K562 (cell line): ENCODE results near the gene MRFAP1. TPM values are rescaled to one million over a fixed set of nuclear protein-coding genes. Genes with fewer than 3 reads are reported as not detected.

Experiments
- KLF1 ChIP-seq: fragments of 450-650 bp; IDR thresholded peaks from 2 replicates; pipeline ENCODE4 v1.6.1; 2016; ENCODE audit warnings: missing genetic modification characterization, missing compliant biosample characterization
- MCM5 ChIP-seq: fragments of 450-650 bp; IDR thresholded peaks from 2 replicates; pipeline ENCODE4 v1.6.1; 2016; ENCODE audit warnings: low read depth
- MTA2 ChIP-seq: fragments of 450-650 bp; IDR thresholded peaks from 2 replicates; pipeline ENCODE4 v1.6.1; 2016; ENCODE audit warnings: low read depth
- NCOA2 ChIP-seq, 2 experiments: fragments of 450-650 bp; IDR thresholded peaks; 2 replicates each; pipeline ENCODE4 v1.6.1; 2018; ENCODE audit warnings: mild to moderate bottlenecking in 2 of 2, moderate library complexity in 1 of 2; ENCODE audit not compliant: partially characterized antibody in 2 of 2
- NFE2L1 ChIP-seq: fragments of 450-650 bp; IDR thresholded peaks from 2 replicates; pipeline ENCODE4 v1.6.1; 2016; ENCODE audit warnings: missing genetic modification characterization, low read depth, mild to moderate bottlenecking, missing compliant biosample characterization, moderate library complexity, borderline replicate concordance
- NFXL1 ChIP-seq: fragments of 450-650 bp; formaldehyde crosslinking; IDR thresholded peaks from 2 replicates; pipeline ENCODE4 v1.4.0; 2021; ENCODE audit warnings: mild to moderate bottlenecking
- POU5F1 ChIP-seq: fragments of 150-350 bp; IDR thresholded peaks from 2 replicates; pipeline ENCODE4 v1.6.1; 2014; ENCODE audit warnings: borderline replicate concordance, low read length, low read depth, mild to moderate bottlenecking; ENCODE audit not compliant: partially characterized antibody
- PURB ChIP-seq: sonication (generic); formaldehyde crosslinking; IDR thresholded peaks from 2 replicates; pipeline ENCODE4 v1.9.0; 2021; ENCODE audit warnings: low read depth, mild to moderate bottlenecking, missing genetic modification reagents
- RBM34 ChIP-seq: fragments of 200-400 bp; formaldehyde crosslinking; IDR thresholded peaks from 2 replicates; pipeline ENCODE4 v1.6.1; 2018; ENCODE audit warnings: low read length, borderline replicate concordance; ENCODE audit not compliant: insufficient read depth
- SLC30A9 ChIP-seq: fragments of 250-450 bp; sonication (Bioruptor Pico); IDR thresholded peaks from 2 replicates; pipeline ENCODE4 v1.8.0; 2022; ENCODE audit warnings: mild to moderate bottlenecking, moderate library complexity
- ZC3H4 ChIP-seq: sonication (generic); formaldehyde crosslinking; IDR thresholded peaks from 2 replicates; pipeline ENCODE4 v1.9.0; 2021; ENCODE audit warnings: missing genetic modification reagents, borderline replicate concordance
- ZNF583 ChIP-seq: fragments of 250-450 bp; sonication (Bioruptor Pico); IDR thresholded peaks from 2 replicates; pipeline ENCODE4 v1.4.0; 2020
- ZNF699 ChIP-seq: fragments of 250-450 bp; sonication (Bioruptor Pico); IDR thresholded peaks from 2 replicates; pipeline ENCODE4 v1.8.0; 2021; ENCODE audit warnings: mild to moderate bottlenecking, moderate library complexity; ENCODE audit not compliant: insufficient replicate concordance
- polyA plus RNA-seq, 8 experiments: library from polyadenylated mRNA; depleted of rRNA in 4 of 8; stranded (reverse) in 5 of 8; unstranded in 3 of 8; fragments of >200 nt; fragmentation: Nextera tagmentation in 2 of 8; fragmentation: Illumina TruSeq in 1 of 8; extraction: Ambion mirVana in 2 of 8; extraction: Trizol in 1 of 8; gene quantifications; 2 replicates each; pipeline versions ENCODE4 v1.2.1 to v1.2.3, GENCODE V29; 2011 to 2014; ENCODE audit warnings: inconsistent platforms in 1 of 8, missing spikeins in 1 of 8
- total RNA-seq, 7 experiments: library from RNA; depleted of rRNA in 6 of 7; stranded (reverse); fragments of >200 nt in 6 of 7; fragmentation: Illumina TruSeq in 2 of 7; extraction: Trizol in 2 of 7; gene quantifications; 2 replicates each; pipeline versions ENCODE4 v1.2.1 to v1.2.3, GENCODE V29; 2011 to 2021; ENCODE audit warnings: low replicate concordance in 1 of 7
- TF ChIP-seq, protein P1 (sequence below), 2 experiments: fragments of 450-650 bp; IDR thresholded peaks; 2 replicates each; pipeline ENCODE4 v1.6.1; 2018; ENCODE audit warnings: mild to moderate bottlenecking in 2 of 2, low read depth in 1 of 2; ENCODE audit not compliant: partially characterized antibody in 2 of 2
- TF ChIP-seq, protein P2 (sequence below): sonication (generic); formaldehyde crosslinking; IDR thresholded peaks from 2 replicates; pipeline ENCODE4 v1.8.0; 2022; ENCODE audit warnings: missing genetic modification reagents, mild to moderate bottlenecking, borderline replicate concordance
- TF ChIP-seq, protein P3 (sequence below), 3 experiments: IDR thresholded peaks in 2 of 3; conservative IDR thresholded peaks in 1 of 3; 2 replicates each; pipeline ENCODE4 v1.5.1; 2011 to 2012; ENCODE audit warnings: low read length in 3 of 3, mild to moderate bottlenecking in 3 of 3, control low read depth in 2 of 3, improper control_type of control experiment in 1 of 3, inconsistent platforms in 1 of 3, low read depth in 1 of 3, mixed read lengths in 1 of 3, moderate library complexity in 1 of 3; ENCODE audit not compliant: insufficient read depth in 2 of 3
- TF ChIP-seq, protein P4 (sequence below): fragments of 450-650 bp; IDR thresholded peaks from 2 replicates; pipeline ENCODE4 v1.6.1; 2016; ENCODE audit warnings: borderline replicate concordance

The MRFAP1 gene
- total and polyA plus RNA-seq, 9 of the 15 experiments (the other 6 are each of a cell fraction or from before 2014, with no cell fraction given): 46.0 to 270 (median 151) TPM

DNA sequence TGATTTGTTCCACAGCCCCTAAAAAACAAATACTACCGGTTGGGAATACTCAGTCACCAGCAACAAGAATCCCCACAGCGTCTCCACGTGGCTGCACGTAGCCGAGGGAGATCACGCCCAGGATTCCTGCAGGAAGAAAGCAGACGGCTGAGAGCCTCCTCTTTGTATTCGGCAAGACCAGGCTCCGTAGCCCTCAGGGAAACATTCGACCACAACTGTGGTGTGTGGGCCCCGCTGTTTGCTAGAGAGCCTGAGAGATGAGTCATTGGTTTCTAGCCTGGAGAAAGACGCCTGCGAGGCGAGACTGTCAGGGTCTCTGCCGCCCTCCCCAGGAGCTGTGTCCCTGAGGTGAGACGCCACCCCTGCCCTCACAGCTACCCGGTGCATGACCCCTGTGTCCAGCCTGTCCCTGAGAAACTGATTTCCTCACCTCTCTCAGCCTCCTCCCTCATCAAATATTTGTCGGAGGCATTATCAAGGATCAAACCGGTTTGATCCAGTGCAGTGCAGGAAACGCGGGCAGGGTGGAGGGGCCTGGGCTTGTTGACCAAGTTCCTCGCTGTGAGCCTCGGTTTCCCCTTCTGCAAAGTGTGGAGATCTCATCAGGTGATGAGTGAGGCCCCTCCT is 48.5 kb downstream of the MRFAP1 start (continued):
- TF ChIP-seq, protein P1, sequence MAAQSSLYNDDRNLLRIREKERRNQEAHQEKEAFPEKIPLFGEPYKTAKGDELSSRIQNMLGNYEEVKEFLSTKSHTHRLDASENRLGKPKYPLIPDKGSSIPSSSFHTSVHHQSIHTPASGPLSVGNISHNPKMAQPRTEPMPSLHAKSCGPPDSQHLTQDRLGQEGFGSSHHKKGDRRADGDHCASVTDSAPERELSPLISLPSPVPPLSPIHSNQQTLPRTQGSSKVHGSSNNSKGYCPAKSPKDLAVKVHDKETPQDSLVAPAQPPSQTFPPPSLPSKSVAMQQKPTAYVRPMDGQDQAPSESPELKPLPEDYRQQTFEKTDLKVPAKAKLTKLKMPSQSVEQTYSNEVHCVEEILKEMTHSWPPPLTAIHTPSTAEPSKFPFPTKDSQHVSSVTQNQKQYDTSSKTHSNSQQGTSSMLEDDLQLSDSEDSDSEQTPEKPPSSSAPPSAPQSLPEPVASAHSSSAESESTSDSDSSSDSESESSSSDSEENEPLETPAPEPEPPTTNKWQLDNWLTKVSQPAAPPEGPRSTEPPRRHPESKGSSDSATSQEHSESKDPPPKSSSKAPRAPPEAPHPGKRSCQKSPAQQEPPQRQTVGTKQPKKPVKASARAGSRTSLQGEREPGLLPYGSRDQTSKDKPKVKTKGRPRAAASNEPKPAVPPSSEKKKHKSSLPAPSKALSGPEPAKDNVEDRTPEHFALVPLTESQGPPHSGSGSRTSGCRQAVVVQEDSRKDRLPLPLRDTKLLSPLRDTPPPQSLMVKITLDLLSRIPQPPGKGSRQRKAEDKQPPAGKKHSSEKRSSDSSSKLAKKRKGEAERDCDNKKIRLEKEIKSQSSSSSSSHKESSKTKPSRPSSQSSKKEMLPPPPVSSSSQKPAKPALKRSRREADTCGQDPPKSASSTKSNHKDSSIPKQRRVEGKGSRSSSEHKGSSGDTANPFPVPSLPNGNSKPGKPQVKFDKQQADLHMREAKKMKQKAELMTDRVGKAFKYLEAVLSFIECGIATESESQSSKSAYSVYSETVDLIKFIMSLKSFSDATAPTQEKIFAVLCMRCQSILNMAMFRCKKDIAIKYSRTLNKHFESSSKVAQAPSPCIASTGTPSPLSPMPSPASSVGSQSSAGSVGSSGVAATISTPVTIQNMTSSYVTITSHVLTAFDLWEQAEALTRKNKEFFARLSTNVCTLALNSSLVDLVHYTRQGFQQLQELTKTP (IDR thresholded peaks at IDR 0.05; ENCODE audit: low read depth in 1 of 2, partially characterized antibody in 2 of 2): no peak
- no peak for TF ChIP-seq NFXL1 (CRISPR knock-in tag)
- TF ChIP-seq, protein P2, sequence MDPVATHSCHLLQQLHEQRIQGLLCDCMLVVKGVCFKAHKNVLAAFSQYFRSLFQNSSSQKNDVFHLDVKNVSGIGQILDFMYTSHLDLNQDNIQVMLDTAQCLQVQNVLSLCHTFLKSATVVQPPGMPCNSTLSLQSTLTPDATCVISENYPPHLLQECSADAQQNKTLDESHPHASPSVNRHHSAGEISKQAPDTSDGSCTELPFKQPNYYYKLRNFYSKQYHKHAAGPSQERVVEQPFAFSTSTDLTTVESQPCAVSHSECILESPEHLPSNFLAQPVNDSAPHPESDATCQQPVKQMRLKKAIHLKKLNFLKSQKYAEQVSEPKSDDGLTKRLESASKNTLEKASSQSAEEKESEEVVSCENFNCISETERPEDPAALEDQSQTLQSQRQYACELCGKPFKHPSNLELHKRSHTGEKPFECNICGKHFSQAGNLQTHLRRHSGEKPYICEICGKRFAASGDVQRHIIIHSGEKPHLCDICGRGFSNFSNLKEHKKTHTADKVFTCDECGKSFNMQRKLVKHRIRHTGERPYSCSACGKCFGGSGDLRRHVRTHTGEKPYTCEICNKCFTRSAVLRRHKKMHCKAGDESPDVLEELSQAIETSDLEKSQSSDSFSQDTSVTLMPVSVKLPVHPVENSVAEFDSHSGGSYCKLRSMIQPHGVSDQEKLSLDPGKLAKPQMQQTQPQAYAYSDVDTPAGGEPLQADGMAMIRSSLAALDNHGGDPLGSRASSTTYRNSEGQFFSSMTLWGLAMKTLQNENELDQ (CRISPR knock-in tag): no peak
- 0 out of 2 replicates have a peak, but pooled peaks have one; percentile 13 for TF ChIP-seq ZNF583 (CRISPR knock-in tag)
- no peak; the same call in 1 of the 2 replicates for TF ChIP-seq KLF1 (tag)
- TF ChIP-seq RBM34: no peak
- TF ChIP-seq MTA2: no peak
- TF ChIP-seq, protein P3, sequence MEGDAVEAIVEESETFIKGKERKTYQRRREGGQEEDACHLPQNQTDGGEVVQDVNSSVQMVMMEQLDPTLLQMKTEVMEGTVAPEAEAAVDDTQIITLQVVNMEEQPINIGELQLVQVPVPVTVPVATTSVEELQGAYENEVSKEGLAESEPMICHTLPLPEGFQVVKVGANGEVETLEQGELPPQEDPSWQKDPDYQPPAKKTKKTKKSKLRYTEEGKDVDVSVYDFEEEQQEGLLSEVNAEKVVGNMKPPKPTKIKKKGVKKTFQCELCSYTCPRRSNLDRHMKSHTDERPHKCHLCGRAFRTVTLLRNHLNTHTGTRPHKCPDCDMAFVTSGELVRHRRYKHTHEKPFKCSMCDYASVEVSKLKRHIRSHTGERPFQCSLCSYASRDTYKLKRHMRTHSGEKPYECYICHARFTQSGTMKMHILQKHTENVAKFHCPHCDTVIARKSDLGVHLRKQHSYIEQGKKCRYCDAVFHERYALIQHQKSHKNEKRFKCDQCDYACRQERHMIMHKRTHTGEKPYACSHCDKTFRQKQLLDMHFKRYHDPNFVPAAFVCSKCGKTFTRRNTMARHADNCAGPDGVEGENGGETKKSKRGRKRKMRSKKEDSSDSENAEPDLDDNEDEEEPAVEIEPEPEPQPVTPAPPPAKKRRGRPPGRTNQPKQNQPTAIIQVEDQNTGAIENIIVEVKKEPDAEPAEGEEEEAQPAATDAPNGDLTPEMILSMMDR (IDR thresholded peaks at IDR 0.05 in 2 of 3, conservative IDR thresholded peaks at IDR 0.05 in 1 of 3; ENCODE audit: insufficient read depth in 2 of 3, low read depth in 1 of 3, low read length in 3 of 3): peak in 1 of 3 experiments; percentile 31; a peak in 2 of 6 replicates
- no peak for TF ChIP-seq NCOA2 (IDR thresholded peaks at IDR 0.05; ENCODE audit: partially characterized antibody in 2 of 2)
- TF ChIP-seq MCM5: no peak
- TF ChIP-seq SLC30A9 (CRISPR knock-in tag): no peak
- TF ChIP-seq ZNF699 (CRISPR knock-in tag): no peak
- TF ChIP-seq ZC3H4 (CRISPR knock-in tag): no peak
- TF ChIP-seq PURB (CRISPR knock-in tag): no peak
- TF ChIP-seq, protein P4, sequence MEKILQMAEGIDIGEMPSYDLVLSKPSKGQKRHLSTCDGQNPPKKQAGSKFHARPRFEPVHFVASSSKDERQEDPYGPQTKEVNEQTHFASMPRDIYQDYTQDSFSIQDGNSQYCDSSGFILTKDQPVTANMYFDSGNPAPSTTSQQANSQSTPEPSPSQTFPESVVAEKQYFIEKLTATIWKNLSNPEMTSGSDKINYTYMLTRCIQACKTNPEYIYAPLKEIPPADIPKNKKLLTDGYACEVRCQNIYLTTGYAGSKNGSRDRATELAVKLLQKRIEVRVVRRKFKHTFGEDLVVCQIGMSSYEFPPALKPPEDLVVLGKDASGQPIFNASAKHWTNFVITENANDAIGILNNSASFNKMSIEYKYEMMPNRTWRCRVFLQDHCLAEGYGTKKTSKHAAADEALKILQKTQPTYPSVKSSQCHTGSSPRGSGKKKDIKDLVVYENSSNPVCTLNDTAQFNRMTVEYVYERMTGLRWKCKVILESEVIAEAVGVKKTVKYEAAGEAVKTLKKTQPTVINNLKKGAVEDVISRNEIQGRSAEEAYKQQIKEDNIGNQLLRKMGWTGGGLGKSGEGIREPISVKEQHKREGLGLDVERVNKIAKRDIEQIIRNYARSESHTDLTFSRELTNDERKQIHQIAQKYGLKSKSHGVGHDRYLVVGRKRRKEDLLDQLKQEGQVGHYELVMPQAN: no peak
- TF ChIP-seq POU5F1: no peak
- TF ChIP-seq NFE2L1 (tag): no peak
